Endodermal cell (in vitro differentiated cells): ENCODE results near the gene FHAD1. TPM values are rescaled to one million over a fixed set of nuclear protein-coding genes. Genes with fewer than 3 reads are reported as not detected.
A peak's percentile ranks its signal among the peaks of the same experiment; 100 is the strongest.

Experiments
- DNase-seq: peaks from one replicate; pipeline ENCODE4 v3.0.0-alpha.2; 2017
- H3K27ac ChIP-seq: 2 replicates; pipeline ENCODE4 v1.5.1; 2013; ENCODE audit warnings: mild to moderate bottlenecking, low read depth, low read length, moderate library complexity
- H3K27me3 ChIP-seq: 2 replicates; pipeline ENCODE4 v1.6.1; 2013; ENCODE audit warnings: mild to moderate bottlenecking, low read length, moderate library complexity; ENCODE audit not compliant: insufficient read depth, control insufficient read depth, poor library complexity, severe bottlenecking
- H3K36me3 ChIP-seq: 2 replicates; pipeline ENCODE4 v1.7.0; 2013; ENCODE audit warnings: mild to moderate bottlenecking, low read length, moderate library complexity; ENCODE audit not compliant: control insufficient read depth, insufficient read depth
- H3K4me1 ChIP-seq: one replicate; pipeline ENCODE4 v1.7.0; 2013; ENCODE audit warnings: low read length; ENCODE audit not compliant: control insufficient read depth, insufficient read depth
- H3K4me3 ChIP-seq: 2 replicates; pipeline ENCODE4 v1.5.1; 2013; ENCODE audit warnings: mild to moderate bottlenecking, low read length, moderate library complexity
- H3K9ac ChIP-seq: 2 replicates; pipeline ENCODE4 v1.6.1; 2013; ENCODE audit warnings: mild to moderate bottlenecking, low read length, moderate library complexity; ENCODE audit not compliant: poor library complexity, severe bottlenecking; ENCODE audit errors: extremely low read depth
- H3K9me3 ChIP-seq: 2 replicates; pipeline ENCODE4 v1.6.1; 2013; ENCODE audit warnings: mild to moderate bottlenecking, low read length, moderate library complexity; ENCODE audit not compliant: control insufficient read depth
- H3K27ac Mint-ChIP-seq: 2 replicates; pipeline ENCODE4 v1.8.0; 2020; ENCODE audit warnings: mixed read lengths
- H3K27me3 Mint-ChIP-seq: 2 replicates; pipeline ENCODE4 v1.8.0; 2021; ENCODE audit warnings: mild to moderate bottlenecking, mixed read lengths; ENCODE audit not compliant: insufficient read depth
- H3K36me3 Mint-ChIP-seq: 2 replicates; pipeline ENCODE4 v1.8.0; 2020; ENCODE audit warnings: low read depth, mixed read lengths
- H3K4me1 Mint-ChIP-seq: 2 replicates; pipeline ENCODE4 v1.8.0; 2020; ENCODE audit warnings: mixed read lengths
- H3K4me3 Mint-ChIP-seq: 2 replicates; pipeline ENCODE4 v1.8.0; 2020; ENCODE audit warnings: mild to moderate bottlenecking, moderate library complexity, mixed read lengths
- H3K9me3 Mint-ChIP-seq: 2 replicates; pipeline ENCODE4 v1.8.0; 2020; ENCODE audit warnings: mild to moderate bottlenecking, mixed read lengths
- CTCF ChIP-seq: fragments of 200-600 bp; sonication (generic); conservative IDR thresholded peaks from 2 replicates; pipeline ENCODE4 v1.5.0; 2021; ENCODE audit warnings: antibody characterized with exemption, mild to moderate bottlenecking
- WGBS, 2 experiments: methylation state at CpG; one replicate each; pipeline versions ENCODE4 v1.1.5 to v1.1.7; 2013; ENCODE audit warnings: missing lambda C conversion rate in 2 of 2, mixed read lengths in 1 of 2; ENCODE audit not compliant: insufficient coverage in 1 of 2, insufficient read length in 1 of 2; 5-methylcytosine and 5-hydroxymethylcytosine counted together
- total RNA-seq, 2 donors: library from RNA; stranded (reverse); fragmentation: NEBNext Ultra II Directional in 1 of 2; extraction: Animal tissue kit (Norgen Biotek cat#: 25700) in 1 of 2; gene quantifications; 2 replicates in 1 of 2; 3 replicates in 1 of 2; pipeline ENCODE4 v1.2.1, GENCODE V29; 2021

FHAD1 gene
- total RNA-seq, 2 donors from 2014 or later: 2.9 to 3.6 TPM

GRCh38 chr1:15256584-15256983, 9.6 kb downstream of the FHAD1 start:
- no peak overlapping the region for H3K4me3 Mint-ChIP-seq
- H3K4me1 Mint-ChIP-seq: peaks cover 12% of the 10 kb centered on the region
- Histone ChIP-seq H3K27me3 (no peaks in the 10 kb centered on the region), H3K9me3 (peaks cover 6% of the 10 kb centered on the region), H3K27ac (no peak overlapping the region), H3K36me3 (no peaks in the 10 kb centered on the region), H3K4me3 (no peak overlapping the region), H3K9ac (no peak overlapping the region), H3K4me1 (no peaks in the 10 kb centered on the region)
- peak; percentile 17 for DNase-seq
- 92 to 93% methylated on average over 2 to 3 of the region's 3 CpGs for WGBS, 2 experiments
- peaks cover 4% of the 10 kb centered on the region for H3K27me3 Mint-ChIP-seq
- peaks cover 2% of the 10 kb centered on the region for H3K36me3 Mint-ChIP-seq
- no peak for TF ChIP-seq CTCF
- no peaks in the 10 kb centered on the region for H3K9me3 Mint-ChIP-seq
- no peak overlapping the region for H3K27ac Mint-ChIP-seq

- H3K36me3 ChIP-seq: no peaks in the 10 kb centered on the region
- H3K27me3 Mint-ChIP-seq: peaks cover 3% of the 10 kb centered on the region
- no peak for TF ChIP-seq CTCF
- H3K4me3 ChIP-seq: no peak overlapping the region
- H3K4me1 ChIP-seq: no peaks in the 10 kb centered on the region
- H3K9me3 ChIP-seq: peaks cover 1% of the 10 kb centered on the region
- H3K27ac ChIP-seq: no peak overlapping the region
- H3K9ac ChIP-seq: no peak overlapping the region
- WGBS, 2 experiments: 79 to 80% methylated on average over 12 to 14 of the region's 14 CpGs
- H3K9me3 Mint-ChIP-seq: no peaks in the 10 kb centered on the region
- H3K27ac Mint-ChIP-seq: no peak overlapping the region
- H3K4me3 Mint-ChIP-seq: no peak overlapping the region
- H3K36me3 Mint-ChIP-seq: peaks cover 2% of the 10 kb centered on the region
- no peaks in the 10 kb centered on the region for H3K27me3 ChIP-seq
- H3K4me1 Mint-ChIP-seq: peaks cover 12% of the 10 kb centered on the region
- DNase-seq: peak; percentile 19
These were observed 10.3 kb downstream of the FHAD1 start for GRCh38 chr1:15257309-15257708.

DNA sequence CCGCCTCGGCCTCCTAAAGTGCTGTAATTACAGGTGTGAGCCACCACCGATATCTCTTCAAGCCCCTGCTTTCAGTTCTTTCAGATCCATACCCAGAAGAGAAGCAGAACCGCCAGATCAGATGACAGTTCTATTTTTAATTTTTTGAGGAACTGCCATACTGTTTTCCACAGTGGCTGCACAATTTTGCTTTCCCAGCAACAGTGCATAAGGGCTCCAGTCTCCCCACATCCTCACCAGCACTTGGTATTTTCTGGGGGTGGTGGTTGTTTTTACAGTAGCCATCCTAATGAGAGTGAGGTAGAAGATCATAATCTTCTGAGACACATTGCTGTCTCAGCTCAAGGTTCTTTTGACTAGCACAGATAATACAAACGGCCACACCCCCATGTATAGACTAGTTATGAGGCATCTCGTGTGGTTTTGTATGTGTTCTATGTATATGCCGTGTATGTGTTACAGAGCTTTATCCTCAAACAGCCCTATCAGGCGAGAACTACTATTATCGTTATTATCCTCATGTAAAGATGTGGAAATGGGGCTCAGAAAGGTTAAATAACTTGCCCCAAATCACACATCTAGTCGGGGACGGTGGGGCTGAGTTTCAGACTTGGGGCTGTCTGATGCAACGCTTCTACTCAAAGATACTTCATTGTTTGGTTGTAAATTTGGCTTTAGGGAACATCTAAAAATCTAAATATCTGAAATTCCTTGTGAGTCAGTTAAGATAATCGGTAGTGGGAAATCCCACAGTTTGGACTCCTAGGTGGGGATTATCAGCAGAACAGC, 12.0 kb downstream of the FHAD1 start:
- 84 to 95% methylated on average over 11 to 13 of the region's 13 CpGs for WGBS, 2 experiments

More for the DNA sequence above, 12.0 kb downstream of the FHAD1 start:
- H3K4me3 Mint-ChIP-seq: no peak overlapping the region
- H3K4me1 ChIP-seq: no peaks in the 10 kb centered on the region
- no peak for DNase-seq
- H3K9me3 ChIP-seq: no peaks in the 10 kb centered on the region
- peaks cover 9% of the 10 kb centered on the region for H3K27me3 Mint-ChIP-seq
- no peaks in the 10 kb centered on the region for H3K36me3 ChIP-seq
- H3K27me3 ChIP-seq: no peaks in the 10 kb centered on the region
- no peak for TF ChIP-seq CTCF
- H3K9ac ChIP-seq: no peak overlapping the region
- H3K36me3 Mint-ChIP-seq: no peaks in the 10 kb centered on the region
- no peak overlapping the region for H3K4me3 ChIP-seq
- H3K9me3 Mint-ChIP-seq: no peaks in the 10 kb centered on the region
- peaks cover 12% of the 10 kb centered on the region for H3K4me1 Mint-ChIP-seq
- H3K27ac ChIP-seq: no peak overlapping the region
- no peak overlapping the region for H3K27ac Mint-ChIP-seq
